Ramos (cell line): Measurements from ENCODE around the gene TMEM240.
"Not testable (repeated sequence)": the region's sequence is repeated elsewhere in the genome, so short reads cannot be mapped to it uniquely, and the experiment has no call there.

Experiments used
- in situ Hi-C: fragments of 300-500 bp; cut with MboI; formaldehyde crosslinking; loops from one replicate; pipeline ENCODE4 v1.14.3; 2022; ENCODE audit warnings: low sequenced_read_pairs; ENCODE audit not compliant: unreplicated experiment

Gene TMEM240

DNA sequence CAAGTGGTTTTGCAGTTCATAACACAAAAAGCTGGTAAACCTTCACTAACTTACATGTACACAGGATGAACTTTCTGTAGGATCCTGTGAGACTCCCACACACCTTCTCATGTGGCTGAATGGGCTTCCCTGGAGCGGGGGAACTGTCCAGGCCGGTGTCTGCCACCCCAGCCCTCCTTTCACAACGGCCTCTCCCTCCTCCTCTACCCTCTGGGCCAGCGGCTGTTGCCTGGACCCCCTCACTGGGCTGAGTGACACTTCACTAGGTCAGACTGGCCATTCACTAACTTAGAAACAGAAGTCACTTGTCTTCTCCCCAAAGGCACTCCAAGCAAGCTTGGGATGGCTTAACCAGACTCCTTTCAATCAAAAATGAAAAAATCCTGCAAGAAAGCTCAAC lies 18.2 kb upstream of the TMEM240 start:
- in situ Hi-C loops: no loop called here

DNA sequence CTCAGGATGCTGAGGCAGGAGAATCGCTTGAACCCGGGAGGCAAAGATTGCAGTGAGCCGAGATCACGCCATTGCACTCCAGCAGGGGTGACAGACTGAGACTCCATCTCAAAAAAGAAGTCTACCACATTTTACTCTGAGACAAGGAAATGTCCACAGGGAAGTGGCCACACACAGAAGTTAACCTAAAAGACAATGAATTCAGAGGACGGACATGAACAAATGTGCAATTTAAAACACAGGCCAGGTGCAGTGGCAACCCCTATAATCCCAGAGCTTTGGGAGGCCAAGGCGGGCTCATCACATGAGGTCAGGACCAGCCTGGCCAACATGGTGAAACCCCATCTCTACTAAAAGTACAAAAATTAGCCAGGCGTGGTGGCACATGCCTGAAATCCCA lies 17.3 kb upstream of the TMEM240 start:
- in situ Hi-C loops: not testable (repeated sequence)

DNA sequence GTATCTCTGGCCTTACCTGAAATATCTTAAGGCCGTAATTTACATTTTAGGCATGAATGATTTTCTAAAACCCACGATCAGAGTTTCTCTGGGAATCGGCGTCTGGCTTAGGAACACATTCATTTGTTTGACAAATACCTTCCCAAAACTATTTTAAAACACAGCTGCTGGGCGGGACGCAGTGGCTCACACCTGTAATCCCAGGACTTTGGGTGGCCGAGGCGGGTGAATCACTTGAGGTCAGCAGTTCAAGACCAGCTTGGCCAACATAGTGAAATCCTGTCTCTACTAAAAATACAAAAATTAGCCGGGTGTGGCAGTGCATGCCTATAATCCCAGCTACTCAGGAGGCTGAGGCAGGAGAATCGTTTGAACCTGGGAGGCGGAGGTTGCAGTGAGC lies 16.5 kb upstream of the TMEM240 start:
- in situ Hi-C loops: not testable (repeated sequence)

DNA sequence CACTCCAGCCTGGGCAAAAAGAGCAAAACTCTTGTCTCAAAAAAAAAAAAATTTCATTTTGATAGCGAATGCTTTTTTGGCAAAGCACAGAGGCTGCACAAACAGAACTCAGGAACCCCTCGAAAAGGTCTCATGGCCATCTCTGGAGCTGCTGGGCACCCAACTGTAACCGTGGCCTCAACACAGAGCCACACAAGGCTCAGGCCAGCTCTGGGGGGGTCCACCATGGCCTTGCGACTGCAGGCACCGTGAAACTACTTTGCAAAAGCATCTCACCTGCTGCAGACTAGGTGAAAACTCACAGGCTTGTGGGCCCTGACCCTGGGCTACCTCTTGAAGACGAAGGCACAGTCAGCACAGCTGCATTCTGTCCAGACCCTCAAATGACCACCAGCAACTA lies 16.1 kb upstream of the TMEM240 start:
- in situ Hi-C loops: no loop called here

DNA sequence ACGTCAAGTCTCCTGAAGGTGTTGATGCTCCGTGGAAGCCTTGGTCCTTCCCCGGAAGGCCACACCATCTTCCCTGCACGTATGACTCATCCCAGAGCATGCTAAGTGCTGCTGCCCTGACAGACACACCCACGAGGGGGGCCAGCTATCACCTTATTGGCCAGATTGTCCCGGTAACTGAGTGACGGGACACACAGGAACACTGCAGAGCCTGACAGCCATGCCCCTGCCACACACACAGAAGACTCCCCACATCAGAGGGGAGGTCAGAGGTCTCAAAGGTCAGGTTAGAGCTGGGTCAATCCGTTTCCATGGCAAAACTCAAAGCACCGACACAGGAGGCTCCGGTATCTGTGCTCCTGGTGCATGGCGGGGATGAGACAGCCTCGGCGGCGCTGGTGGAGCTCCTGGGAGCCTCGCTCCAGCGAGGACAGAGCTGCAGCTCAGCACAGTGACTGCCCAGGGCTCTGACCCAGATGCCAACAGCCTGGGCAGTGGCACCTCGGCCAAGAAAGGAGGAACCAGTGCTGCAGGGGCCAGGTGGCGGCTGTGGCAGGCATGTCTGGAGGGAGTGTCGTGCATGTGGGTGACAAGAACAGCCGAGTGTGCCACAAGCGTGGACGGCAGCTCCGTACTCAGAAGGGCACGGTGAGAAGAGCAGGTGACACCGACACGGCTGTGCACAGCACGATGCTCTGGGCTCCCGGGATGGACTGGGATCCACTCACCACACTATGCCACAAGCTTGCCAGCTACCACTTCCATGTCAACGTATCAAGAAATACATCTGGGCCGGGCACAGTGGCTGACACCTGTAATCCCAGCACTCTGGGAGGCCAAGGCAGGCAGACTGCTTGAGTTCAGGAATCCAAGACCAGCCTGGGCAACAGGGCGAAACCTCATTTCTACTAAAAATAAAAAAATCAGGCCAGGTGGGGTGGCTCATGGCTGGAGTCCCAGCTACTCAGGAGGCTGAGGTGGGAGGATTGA lies 14.8 kb upstream of the TMEM240 start:
- in situ Hi-C loops: no loop called here

DNA sequence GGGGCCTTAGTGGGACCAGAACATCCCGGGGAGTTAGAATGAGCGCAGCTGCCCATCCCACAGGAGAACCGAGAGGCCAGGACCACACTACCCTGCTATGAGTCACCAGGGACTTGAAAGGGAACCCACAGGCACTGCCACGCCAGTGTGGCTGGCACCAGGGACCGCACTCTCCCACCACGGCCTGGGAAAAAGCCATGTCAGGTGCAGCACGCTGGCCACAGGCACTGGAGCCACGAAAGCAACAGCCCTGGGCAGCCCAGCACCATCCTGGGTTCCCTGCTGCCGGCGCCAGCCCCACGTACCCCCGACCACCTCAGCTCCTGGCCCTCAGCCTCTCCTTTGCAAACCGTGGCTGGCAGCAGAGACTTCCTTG lies 14.1 kb upstream of the TMEM240 start:
- in situ Hi-C loops: no loop called here

DNA sequence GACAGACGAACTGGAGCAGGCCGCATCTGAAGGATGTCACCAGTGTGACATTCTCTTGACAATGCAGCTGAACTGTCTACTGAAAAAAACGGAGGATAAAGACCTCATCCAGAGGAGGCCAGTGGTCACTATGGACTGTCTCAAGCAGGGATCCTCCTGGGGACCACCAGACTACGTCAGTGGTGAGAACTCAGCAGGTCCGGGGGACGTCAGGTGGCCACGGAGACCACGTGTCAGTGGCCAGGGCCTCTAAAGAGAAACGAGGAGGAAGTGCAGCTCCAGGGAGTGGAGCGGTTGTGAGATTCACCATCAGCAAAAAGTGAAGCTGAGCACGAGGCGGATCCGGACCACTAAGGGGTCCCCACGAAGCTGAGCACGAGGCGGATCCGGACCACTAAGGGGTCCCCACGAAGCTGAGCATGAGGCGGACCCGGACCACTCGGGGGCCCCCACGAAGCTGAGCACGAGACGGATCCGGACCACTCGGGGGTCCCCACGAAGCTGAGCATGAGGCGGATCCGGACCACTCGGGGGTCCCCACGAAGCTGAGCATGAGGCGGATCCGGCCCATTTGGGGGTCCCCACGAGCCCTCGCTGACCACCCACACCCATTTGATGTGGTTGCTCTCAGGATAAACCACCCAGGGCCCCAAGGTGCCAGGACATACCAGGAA lies 13.5 kb upstream of the TMEM240 start:
- in situ Hi-C loops: no loop called here

DNA sequence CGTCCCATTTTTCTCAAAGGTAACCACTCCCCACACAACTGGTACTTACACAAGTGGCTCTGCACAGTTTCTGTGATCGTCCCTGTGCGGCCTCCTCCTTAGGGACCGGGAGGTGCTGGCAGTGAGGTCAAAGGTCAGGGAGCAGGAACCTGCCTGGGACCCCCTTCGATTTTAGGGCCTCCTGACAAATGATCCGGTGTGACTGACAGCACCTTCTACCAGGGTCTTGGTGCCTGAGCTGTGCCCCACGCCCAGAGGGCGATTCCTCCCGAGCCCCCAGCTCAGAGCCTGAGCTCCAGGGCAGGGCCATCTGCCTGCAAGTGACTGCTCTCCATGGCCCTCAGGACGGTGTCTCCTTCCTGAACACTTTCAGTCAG lies 11.8 kb upstream of the TMEM240 start:
- in situ Hi-C loops: no loop called here

DNA sequence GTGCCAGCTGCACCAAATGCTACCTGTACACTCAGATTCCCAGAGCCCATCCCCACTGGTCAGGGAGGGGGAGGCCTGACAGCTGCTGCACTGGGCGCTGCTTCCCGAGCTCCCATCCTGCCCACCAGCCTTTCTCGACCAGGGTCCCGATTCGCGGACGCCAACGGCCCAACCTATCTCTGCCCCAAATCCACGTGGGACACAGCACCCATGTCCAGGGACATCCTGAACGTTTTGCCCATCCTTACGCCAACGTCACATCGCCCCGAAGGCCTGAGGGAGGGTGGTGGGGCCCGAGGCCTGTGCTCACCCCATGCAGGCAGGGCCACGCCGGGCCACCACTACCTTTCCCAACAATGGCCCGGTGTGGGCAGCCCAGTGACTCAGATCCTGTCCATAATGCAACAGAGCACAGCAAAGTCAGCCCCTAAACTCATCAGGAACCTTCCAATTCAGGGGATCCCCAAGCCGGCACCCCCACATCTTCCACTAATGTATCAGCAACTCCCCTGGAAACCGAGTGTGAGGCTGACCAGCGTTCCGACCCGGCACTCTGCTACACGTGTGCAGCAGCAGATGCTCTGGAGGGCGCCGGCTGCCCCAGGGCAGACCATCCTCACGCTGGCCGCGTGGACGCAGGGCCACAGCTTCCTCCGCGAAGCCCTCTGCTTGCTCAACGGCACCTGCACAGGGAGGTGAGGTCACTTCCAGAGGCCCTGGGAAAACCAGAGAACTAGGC lies 11.3 kb upstream of the TMEM240 start:
- in situ Hi-C loops: no loop called here

DNA sequence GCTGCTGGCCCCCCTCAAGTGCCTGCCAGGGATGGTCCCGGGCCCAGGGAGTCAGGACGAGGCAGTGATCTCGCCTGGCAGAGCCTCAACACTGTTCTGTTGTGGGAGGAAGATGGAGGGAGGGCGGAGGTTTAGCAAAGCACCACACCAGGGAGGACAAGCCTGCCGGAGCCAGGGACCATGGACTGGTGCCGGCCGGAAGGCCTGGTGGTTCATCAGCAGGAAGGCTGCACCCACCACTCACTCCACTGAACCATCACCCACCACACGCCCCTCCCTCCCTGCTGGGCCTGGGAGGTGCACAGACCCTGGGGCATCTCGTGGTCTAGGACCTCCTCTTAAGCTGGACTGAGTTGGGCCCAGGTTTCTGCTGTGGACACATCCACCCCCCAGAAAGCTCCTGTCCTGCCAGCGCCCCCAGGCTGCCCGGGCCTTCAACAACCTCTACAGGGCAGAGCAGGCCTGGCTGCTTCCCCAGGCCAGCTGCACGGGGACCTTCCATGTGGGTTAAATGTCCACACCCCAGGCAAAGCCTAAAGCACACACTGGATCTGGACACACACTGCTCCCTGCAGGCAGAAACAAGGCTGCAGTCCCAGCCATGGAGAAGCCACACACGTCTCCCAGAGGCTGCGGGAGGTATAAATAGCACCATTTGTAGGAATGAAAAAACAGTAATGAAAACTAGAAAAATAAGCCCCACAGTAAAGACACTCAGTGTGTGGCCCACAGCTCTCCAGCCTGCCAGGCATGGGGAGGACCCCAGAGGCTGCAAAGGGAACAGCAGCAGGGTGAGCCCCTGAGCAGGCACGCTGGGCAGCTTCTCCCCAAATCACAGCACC lies 10.4 kb upstream of the TMEM240 start:
- in situ Hi-C loops: no loop called here

DNA sequence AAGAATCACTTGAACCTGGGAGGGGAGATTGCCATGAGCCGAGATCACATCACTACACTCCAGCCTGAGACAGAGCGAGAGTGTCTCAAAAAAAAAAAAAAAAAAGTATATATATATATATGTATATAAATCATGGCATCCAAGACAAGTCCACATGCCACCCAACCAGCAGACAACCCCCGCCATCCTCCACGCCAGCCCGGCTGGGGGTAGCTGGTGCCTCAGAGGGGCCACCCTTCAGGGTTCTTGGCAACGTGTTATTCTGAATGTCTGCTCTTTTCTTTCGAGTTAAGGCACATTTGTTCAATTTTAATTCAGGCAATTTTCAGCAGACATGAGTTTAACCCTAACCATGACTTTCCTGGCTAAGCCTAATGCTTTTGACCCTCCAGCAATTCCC lies 9.7 kb upstream of the TMEM240 start:
- in situ Hi-C loops: no loop called here

DNA sequence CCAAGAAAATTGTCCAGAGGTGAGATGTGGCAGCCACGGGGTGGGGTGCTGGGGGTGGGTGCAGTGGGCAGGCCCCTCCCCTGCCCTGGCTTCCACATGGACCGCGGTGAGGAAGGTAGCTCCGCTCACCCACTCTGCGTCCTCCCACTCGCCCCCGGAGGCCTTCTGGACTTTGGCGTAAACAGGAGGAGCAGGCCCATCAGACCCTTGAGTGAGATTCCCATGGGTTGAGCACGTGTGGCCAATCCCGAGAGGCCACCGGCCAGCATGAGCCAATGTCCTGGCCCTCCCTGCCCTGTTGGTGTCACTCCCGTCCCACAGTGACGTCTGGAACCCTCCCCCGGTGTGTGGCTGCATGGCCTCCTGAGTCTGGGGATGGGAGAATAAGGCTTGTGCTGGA lies 8.2 kb upstream of the TMEM240 start:
- in situ Hi-C loops: no loop called here

DNA sequence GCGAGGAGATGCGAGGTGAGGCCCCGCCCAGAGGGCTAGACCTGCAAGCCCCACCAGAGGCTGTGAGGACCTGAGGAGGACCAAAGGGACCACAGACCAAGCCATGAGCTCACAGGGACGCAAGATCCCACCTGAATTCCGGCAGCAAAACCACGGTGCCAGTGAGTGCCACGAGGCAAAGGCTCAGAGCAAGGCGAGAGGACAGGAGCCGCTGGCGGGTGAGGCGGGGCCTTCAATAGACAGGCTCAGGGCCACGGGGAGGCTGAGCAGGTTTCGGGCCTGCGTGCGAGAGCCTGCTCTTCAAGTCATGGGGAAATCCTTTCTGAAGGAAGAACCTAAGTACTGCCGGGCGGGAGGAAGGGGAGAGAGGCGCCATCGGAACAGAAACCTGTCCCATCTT lies 7.1 kb upstream of the TMEM240 start:
- in situ Hi-C loops: no loop called here

DNA sequence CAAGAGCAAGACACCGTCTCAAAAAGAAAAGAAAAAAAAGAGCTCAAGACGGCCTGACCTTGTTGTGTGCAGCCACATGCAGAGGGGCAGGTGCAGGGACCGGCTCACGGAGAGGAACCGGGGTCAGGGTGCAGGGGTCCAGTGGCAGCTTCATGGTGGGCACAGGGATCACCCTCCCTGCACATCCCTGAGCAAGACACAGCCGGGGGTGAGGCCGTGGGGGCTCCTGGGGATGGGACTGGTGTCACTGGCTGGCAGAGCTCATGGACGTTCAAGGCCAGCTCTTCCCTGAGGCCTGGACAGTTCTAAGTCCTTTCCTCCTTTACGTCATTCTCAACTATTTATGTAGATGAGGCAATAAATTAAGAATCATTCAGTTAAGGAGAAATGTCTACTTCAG lies 6.6 kb upstream of the TMEM240 start:
- in situ Hi-C loops: no loop called here

DNA sequence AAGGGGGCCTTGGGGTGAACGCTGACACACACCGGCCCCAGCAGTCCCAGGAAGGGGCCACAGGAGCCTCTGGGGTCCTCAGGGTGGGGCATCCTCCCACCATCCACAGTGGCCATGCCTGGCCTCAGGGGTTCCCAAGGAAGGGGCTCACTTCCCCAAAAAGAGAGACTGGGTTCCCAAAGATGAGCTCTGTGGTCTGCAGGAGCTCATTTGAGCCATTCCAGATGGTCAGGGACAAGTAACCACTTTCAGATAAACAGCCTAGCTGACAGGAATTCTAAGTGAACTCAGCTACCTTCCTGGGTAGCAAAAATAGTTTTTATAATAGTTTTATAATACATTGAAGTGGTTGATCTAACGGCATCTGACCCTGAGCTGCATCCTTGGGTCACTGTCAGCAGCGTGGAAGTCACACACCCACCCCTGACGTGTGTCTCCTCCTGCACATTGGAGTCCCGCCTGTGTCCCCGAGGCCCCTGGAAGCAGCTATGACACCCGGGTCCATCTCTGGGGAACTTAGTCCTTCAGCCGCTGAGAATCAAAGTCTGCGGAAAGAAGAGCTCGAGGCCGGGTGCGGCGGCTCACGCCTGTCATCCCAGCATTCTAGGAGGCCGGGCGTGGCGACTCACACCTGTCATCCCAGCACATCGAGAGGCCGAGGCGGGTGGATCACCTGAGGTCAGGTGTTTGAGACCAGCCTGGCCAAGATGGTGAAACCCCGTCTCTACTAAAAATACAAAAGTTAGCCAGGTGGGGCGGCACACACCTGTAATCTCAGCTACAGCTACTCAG lies 5.7 kb upstream of the TMEM240 start:
- in situ Hi-C loops: no loop called here

DNA sequence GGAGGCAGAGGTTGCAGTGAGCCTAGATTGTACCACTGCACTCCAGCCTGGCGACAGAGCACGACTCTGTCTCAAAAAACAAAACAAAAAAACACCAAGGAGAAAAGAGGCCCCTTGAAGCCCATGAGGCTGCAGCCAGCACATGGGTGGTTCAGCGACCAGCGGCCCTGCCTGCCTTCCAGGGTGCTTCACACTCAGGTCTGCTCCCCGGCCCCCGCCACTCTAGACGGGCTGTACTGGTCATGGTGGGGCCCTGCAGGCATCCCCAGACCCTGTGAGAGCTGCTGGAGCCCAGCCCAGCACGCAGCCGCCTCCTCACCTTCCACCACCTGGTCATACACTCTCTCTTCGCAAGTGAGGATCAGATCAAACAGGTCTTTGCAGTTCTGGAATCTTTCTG lies 4.1 kb upstream of the TMEM240 start:
- in situ Hi-C loops: no loop called here

DNA sequence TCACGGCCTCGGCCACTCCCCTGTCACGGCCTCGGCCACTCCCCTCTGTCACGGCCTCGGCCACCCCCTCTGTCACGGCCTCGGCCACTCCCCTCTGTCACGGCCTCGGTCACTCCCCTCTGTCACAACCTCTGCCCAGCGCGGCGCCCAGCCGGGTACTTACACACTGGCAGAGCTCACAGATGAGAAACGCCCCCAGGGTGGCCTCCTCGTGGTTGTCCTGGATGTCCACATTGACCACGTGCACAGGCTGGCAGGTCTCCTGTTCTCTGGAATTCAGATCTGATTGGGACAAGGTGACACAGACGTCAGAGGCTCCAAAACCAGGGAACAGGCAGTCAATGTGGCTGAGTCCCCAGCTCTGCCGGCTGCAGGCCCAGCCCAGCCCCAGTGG lies 3.3 kb upstream of the TMEM240 start:
- in situ Hi-C loops: no loop called here

DNA sequence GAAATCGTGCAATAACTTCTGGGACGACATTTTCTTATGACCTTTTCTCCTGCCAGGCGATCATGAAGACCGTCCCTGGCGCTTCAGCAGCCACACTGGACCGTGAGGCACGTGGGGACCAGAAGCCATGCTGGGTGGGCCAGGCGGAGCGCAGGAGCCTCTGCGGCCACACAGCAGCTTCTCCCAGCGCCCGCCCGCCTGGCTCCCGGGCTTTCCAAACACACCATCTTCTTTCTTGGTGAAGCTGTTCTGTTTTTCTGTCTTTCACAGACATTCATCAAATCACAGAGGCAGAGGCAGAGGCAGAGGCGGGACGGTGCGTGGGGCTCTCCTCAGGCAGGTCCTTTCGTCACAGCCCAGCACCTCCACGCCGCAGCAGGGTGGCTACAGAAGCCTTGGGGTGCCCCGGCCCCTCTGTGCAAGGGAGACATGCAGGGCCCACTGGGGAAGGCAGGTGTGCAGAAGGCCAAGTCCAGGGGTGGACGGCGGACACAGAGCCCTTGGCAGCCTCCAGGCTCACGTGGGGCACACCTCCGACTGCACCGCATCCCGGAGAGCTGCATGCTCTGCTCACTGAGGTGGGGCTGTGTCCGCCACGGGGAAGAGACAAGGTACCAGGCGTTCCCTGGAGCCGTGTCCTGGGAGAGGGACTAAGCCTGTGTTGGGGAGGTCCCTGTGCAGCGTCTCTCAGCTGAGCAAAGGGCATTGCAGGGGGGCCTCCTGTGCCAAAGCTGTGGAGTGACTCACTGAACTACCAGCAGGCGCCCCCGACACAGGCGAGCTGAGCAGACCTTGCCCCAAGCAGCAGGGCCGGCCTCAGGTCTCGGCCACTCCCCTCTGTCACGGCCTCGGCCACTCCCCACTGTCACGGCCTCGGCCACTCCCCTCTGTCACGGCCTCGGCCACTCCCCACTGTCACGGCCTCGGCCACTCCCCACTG lies 2.6 kb upstream of the TMEM240 start:
- in situ Hi-C loops: no loop called here
